Bone marrow (tissue), 2 donors: ENCODE measurements around the gene TMEM220.
"Not testable (repeated sequence)": the region's sequence is repeated elsewhere in the genome, so short reads cannot be mapped to it uniquely, and the experiment has no call there.

Experiments
- DNase-seq, 2 donors: peaks; one replicate each; lab custom pipeline; 2025; lab: John Stamatoyannopoulos, UW

TMEM220 gene

GRCh38 chr17:10754861-10755591, 25.2 kb upstream of the TMEM220 start:
- DNase-seq = no peak

GRCh38 chr17:10754109-10754508, 24.3 kb upstream of the TMEM220 start:
- DNase-seq = no peak

- no peak for DNase-seq
These were observed 22.9 kb upstream of the TMEM220 start for GRCh38 chr17:10752696-10753095.

- DNase-seq = no peak
These were observed 21.7 kb upstream of the TMEM220 start for GRCh38 chr17:10751563-10751962.

- DNase-seq = no peak
These were observed 20.4 kb upstream of the TMEM220 start for GRCh38 chr17:10750210-10750609.

- no peak for DNase-seq
These were observed 18.8 kb upstream of the TMEM220 start for GRCh38 chr17:10748531-10749181.

- no peak for DNase-seq
These were observed 15.4 kb upstream of the TMEM220 start for GRCh38 chr17:10745231-10745630.

GRCh38 chr17:10744501-10745000, 14.7 kb upstream of the TMEM220 start:
- DNase-seq = no peak

- no peak for DNase-seq
These were observed 13.6 kb upstream of the TMEM220 start for GRCh38 chr17:10743316-10744009.

GRCh38 chr17:10742431-10742830, 12.6 kb upstream of the TMEM220 start:
- no peak for DNase-seq

GRCh38 chr17:10741416-10742135, 11.8 kb upstream of the TMEM220 start:
- no peak for DNase-seq

- DNase-seq = no peak
These were observed 9.6 kb upstream of the TMEM220 start for GRCh38 chr17:10739386-10739785.

- no peak for DNase-seq
These were observed 8.9 kb upstream of the TMEM220 start for GRCh38 chr17:10738521-10739258.

- DNase-seq = no peak
These were observed 7.9 kb upstream of the TMEM220 start for GRCh38 chr17:10737736-10738135.

- DNase-seq = peak in 1 of 2 donors; percentile 53
These were observed 7.4 kb upstream of the TMEM220 start for GRCh38 chr17:10737168-10737622.

- no peak for DNase-seq
These were observed 6.0 kb upstream of the TMEM220 start for GRCh38 chr17:10735821-10736220.

- DNase-seq = no peak
These were observed 5.4 kb upstream of the TMEM220 start for GRCh38 chr17:10735251-10735650.

- no peak for DNase-seq
These were observed 3.8 kb upstream of the TMEM220 start for GRCh38 chr17:10733666-10734065.

GRCh38 chr17:10732121-10732520, 2.3 kb upstream of the TMEM220 start:
- DNase-seq = not testable (repeated sequence)

GRCh38 chr17:10731408-10731879, 1.6 kb upstream of the TMEM220 start:
- no peak for DNase-seq

- not testable (repeated sequence) for DNase-seq
These were observed 424 bp upstream of the TMEM220 start for GRCh38 chr17:10730247-10730646.
